OCI-LY7 (cell line): Measurements from ENCODE around the gene C1GALT1. TPM values are rescaled to one million over a fixed set of nuclear protein-coding genes. Genes with fewer than 3 reads are reported as not detected.

Experiments used
- BruUV-seq: library from RNA; stranded (reverse); fragments of 400-500 nt; replicated peaks from 2 replicates; lab custom pipeline; 2021; lab: Mats Ljungman, UMichigan
- CTCF ChIA-PET: fragments of 300-600 bp; sonication (Branson Sonifier 250); formaldehyde crosslinking; loops from one replicate; lab custom pipeline; 2022; ENCODE audit warnings: antibody characterized with exemption; ENCODE audit not compliant: unreplicated experiment; lab: Charles Lee
- POLR2A ChIA-PET: fragments of 300-600 bp; sonication (Branson Sonifier 250); formaldehyde crosslinking; loops from one replicate; lab custom pipeline; 2022; ENCODE audit warnings: antibody characterized with exemption; lab: Charles Lee
- DNase-seq: peaks from one replicate; pipeline ENCODE4 v3.0.0-alpha.2; 2015; ENCODE audit warnings: low spot score
- H2AFZ ChIP-seq: fragments of 200-600 bp; sonication (generic), shearing (Covaris generic); 2 replicates; pipeline ENCODE4 v1.6.1; 2014; ENCODE audit warnings: mild to moderate bottlenecking, antibody characterized with exemption, low read length, moderate library complexity
- H3K27ac ChIP-seq: fragments of 200-600 bp; sonication (generic); 2 replicates; pipeline ENCODE4 v1.5.1; 2014; ENCODE audit warnings: mixed run types, low read depth, mild to moderate bottlenecking, moderate library complexity, low read length, inconsistent platforms; ENCODE audit not compliant: poor library complexity, severe bottlenecking
- H3K36me3 ChIP-seq: fragments of 200-600 bp; sonication (generic); 2 replicates; pipeline ENCODE4 v1.6.1; 2014; ENCODE audit warnings: mild to moderate bottlenecking, antibody characterized with exemption, low read length, moderate library complexity, mixed read lengths; ENCODE audit not compliant: insufficient read depth
- H3K4me1 ChIP-seq: fragments of 200-600 bp; sonication (generic); 2 replicates; pipeline ENCODE4 v1.5.1; 2014; ENCODE audit warnings: mild to moderate bottlenecking, low read length; ENCODE audit not compliant: insufficient read depth, poor library complexity, severe bottlenecking
- H3K4me2 ChIP-seq: fragments of 200-600 bp; sonication (generic); 2 replicates; pipeline ENCODE4 v1.6.1; 2014; ENCODE audit warnings: mild to moderate bottlenecking, low read length
- H3K4me3 ChIP-seq: fragments of 200-600 bp; sonication (generic); 2 replicates; pipeline ENCODE4 v1.5.1; 2014; ENCODE audit warnings: mild to moderate bottlenecking, low read depth, low read length; ENCODE audit not compliant: poor library complexity, severe bottlenecking
- H3K79me2 ChIP-seq: fragments of 200-600 bp; sonication (generic); 2 replicates; pipeline ENCODE4 v1.6.1; 2016; ENCODE audit warnings: low read depth, mild to moderate bottlenecking, low read length, moderate library complexity, mixed read lengths; ENCODE audit not compliant: insufficient read depth
- H3K9me2 ChIP-seq: fragments of 200-600 bp; sonication (generic); 2 replicates; pipeline ENCODE4 v1.6.1; 2016; ENCODE audit warnings: mild to moderate bottlenecking, low read length, mixed read lengths; ENCODE audit not compliant: insufficient read depth
- H3K9me3 ChIP-seq: fragments of 200-600 bp; sonication (generic); 2 replicates; pipeline ENCODE4 v1.6.1; 2014; ENCODE audit warnings: mild to moderate bottlenecking, mixed run types, low read length, mixed read lengths
- H4K20me1 ChIP-seq: fragments of 200-600 bp; sonication (generic); 2 replicates; pipeline ENCODE4 v1.6.1; 2014; ENCODE audit warnings: mild to moderate bottlenecking, antibody characterized with exemption, low read length, moderate library complexity, mixed read lengths; ENCODE audit not compliant: insufficient read depth
- EZH2phosphoT487 ChIP-seq: fragments of 200-600 bp; sonication (generic); IDR thresholded peaks from 2 replicates; pipeline ENCODE4 v1.6.1; 2018; ENCODE audit warnings: low read depth, borderline replicate concordance, mild to moderate bottlenecking, mixed run types, antibody characterized with exemption, low read length, moderate library complexity, mixed read lengths
- intact Hi-C: fragments of 100-400 bp; cut with micrococcal nuclease; formaldehyde crosslinking; loops from one replicate; pipeline ENCODE4 v1.10.0; 2022; ENCODE audit not compliant: unreplicated experiment
- total RNA-seq, 2 experiments: library from RNA; depleted of rRNA in 1 of 2; stranded (reverse); fragments of >200 nt in 1 of 2; shearing (Covaris generic) in 1 of 2; gene quantifications; 2 replicates each; pipeline ENCODE4 v1.2.3, GENCODE V29; 2014 to 2022
- TF ChIP-seq, protein P1 (sequence below): fragments of 200-600 bp; sonication (generic); conservative IDR thresholded peaks from 2 replicates; pipeline ENCODE4 v1.5.1; 2014; ENCODE audit warnings: mild to moderate bottlenecking, antibody characterized with exemption, low read length, moderate library complexity, mixed read lengths

The C1GALT1 gene
- total RNA-seq, 2 experiments from 2014 or later: 18.9 to 31.6 TPM

GRCh38 chr7:7183838-7184463 lies 1.6 kb downstream of the C1GALT1 start:
- no peaks in the 10 kb centered on the region for H3K9me2 ChIP-seq
- H3K79me2 ChIP-seq: peaks cover 49% of the 10 kb centered on the region
- peak overlapping the region; percentile 85 for H3K4me3 ChIP-seq
- BruUV-seq: no TSS peak
- peaks cover 15% of the 10 kb centered on the region for H3K36me3 ChIP-seq
- peaks cover 26% of the 10 kb centered on the region for H3K4me1 ChIP-seq
- peaks cover 23% of the 10 kb centered on the region; the same call in 1 of the 2 replicates for H4K20me1 ChIP-seq
- TF ChIP-seq EZH2phosphoT487: no peak
- TF ChIP-seq, protein P1, sequence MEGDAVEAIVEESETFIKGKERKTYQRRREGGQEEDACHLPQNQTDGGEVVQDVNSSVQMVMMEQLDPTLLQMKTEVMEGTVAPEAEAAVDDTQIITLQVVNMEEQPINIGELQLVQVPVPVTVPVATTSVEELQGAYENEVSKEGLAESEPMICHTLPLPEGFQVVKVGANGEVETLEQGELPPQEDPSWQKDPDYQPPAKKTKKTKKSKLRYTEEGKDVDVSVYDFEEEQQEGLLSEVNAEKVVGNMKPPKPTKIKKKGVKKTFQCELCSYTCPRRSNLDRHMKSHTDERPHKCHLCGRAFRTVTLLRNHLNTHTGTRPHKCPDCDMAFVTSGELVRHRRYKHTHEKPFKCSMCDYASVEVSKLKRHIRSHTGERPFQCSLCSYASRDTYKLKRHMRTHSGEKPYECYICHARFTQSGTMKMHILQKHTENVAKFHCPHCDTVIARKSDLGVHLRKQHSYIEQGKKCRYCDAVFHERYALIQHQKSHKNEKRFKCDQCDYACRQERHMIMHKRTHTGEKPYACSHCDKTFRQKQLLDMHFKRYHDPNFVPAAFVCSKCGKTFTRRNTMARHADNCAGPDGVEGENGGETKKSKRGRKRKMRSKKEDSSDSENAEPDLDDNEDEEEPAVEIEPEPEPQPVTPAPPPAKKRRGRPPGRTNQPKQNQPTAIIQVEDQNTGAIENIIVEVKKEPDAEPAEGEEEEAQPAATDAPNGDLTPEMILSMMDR: no peak
- ChIA-PET CTCF (no interaction called here), POLR2A (interaction anchor here (0.5 to 1.5 kb wide), 8 partner anchors 19 to 1561 kb away, joined by 3 to 4 read pairs (median 3); no protein-coding TSS in a partner anchor)
- DNase-seq: peak; percentile 5
- H3K4me2 ChIP-seq: peak overlapping the region; percentile 92
- H3K27ac ChIP-seq: no peak overlapping the region
- H3K9me3 ChIP-seq: no peaks in the 10 kb centered on the region
- intact Hi-C loops: loop anchor here (2.0 to 5.0 kb wide), 8 partner anchors 75 to 783 kb away; partner anchors contain the start of genes GLCCI1, MIOS and UMAD1
- H2AFZ ChIP-seq: no peak overlapping the region; the same call in 1 of the 2 replicates

DNA sequence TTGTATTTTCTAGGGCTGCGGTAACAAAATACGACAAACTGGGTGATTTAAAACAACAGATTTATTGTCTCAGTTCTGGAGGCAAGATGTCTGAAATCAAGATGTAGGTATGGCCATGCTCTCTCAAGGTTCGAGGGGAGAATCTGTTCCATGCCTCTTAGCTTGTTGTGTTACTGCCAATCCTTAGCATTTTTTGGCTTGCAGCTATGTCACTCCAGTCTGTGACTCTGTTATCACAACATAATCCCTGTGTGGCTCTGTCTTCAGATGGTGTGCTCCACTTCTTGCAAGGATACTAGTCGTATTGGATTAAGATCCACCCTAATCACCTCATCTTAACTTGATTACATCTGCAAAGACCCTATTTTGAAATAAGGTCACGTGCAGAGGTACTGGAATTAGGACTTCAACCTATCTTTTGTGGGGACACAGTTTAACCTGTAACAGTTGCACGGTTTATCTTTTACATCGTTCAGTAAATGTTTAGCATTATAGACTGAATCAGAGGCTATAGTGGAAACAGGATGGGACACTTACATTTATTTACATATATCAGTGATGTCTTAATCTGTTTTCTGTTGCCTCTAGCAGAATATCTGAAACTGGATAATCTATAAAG lies 3.1 kb downstream of the C1GALT1 start:
- H3K4me2 ChIP-seq: peak overlapping the region; percentile 92; the same call in 1 of the 2 replicates
- no TSS peak for BruUV-seq
- intact Hi-C loops: no loop called here
- peaks cover 26% of the 10 kb centered on the region for H3K4me1 ChIP-seq
- H3K9me2 ChIP-seq: no peaks in the 10 kb centered on the region
- no peak for TF ChIP-seq EZH2phosphoT487
- TF ChIP-seq, protein P1: no peak
- H4K20me1 ChIP-seq: peaks cover 27% of the 10 kb centered on the region; the same call in 1 of the 2 replicates
- POLR2A ChIA-PET: interaction anchor here (0.5 to 1.5 kb wide), 3 partner anchors 35 to 383 kb away, joined by 3 to 4 read pairs (median 4); no protein-coding TSS in a partner anchor
- no peak overlapping the region for H3K4me3 ChIP-seq
- H2AFZ ChIP-seq: no peak overlapping the region
- no peak for DNase-seq
- peaks cover 21% of the 10 kb centered on the region for H3K36me3 ChIP-seq
- H3K27ac ChIP-seq: no peak overlapping the region
- H3K9me3 ChIP-seq: no peaks in the 10 kb centered on the region
- CTCF ChIA-PET: no interaction called here
- peaks cover 64% of the 10 kb centered on the region for H3K79me2 ChIP-seq
